GM23248 (cell line): Measurements from ENCODE around the gene FHL2. TPM values are rescaled to one million over a fixed set of nuclear protein-coding genes. Genes with fewer than 3 reads are reported as not detected.

Experiments used
- DNase-seq: peaks from one replicate; pipeline ENCODE4 v3.0.0-alpha.2; 2015
- H2AFZ ChIP-seq: fragments of 200-600 bp; sonication (generic); 2 replicates; pipeline ENCODE4 v1.6.1; 2016; ENCODE audit warnings: antibody characterized with exemption
- H3F3A ChIP-seq: fragments of 200-600 bp; sonication (generic); 2 replicates; pipeline ENCODE4 v1.6.1; 2016; ENCODE audit warnings: mild to moderate bottlenecking, antibody characterized with exemption, mixed run types; ENCODE audit not compliant: insufficient read depth
- H3K27ac ChIP-seq: fragments of 200-600 bp; sonication (generic); 2 replicates; pipeline ENCODE4 v1.5.1; 2016; ENCODE audit warnings: mild to moderate bottlenecking
- H3K27me3 ChIP-seq: fragments of 200-600 bp; sonication (generic); replicated peaks from 2 replicates; pipeline ENCODE4 v1.6.1; 2016; ENCODE audit warnings: mild to moderate bottlenecking; ENCODE audit not compliant: insufficient read depth
- H3K36me3 ChIP-seq: fragments of 200-600 bp; sonication (generic); 2 replicates; pipeline ENCODE4 v1.6.1; 2016; ENCODE audit warnings: low read depth, mild to moderate bottlenecking
- H3K4me1 ChIP-seq: fragments of 200-600 bp; sonication (generic); 2 replicates; pipeline ENCODE4 v1.6.1; 2016; ENCODE audit warnings: mild to moderate bottlenecking; ENCODE audit not compliant: insufficient read depth
- H3K4me2 ChIP-seq: fragments of 200-600 bp; sonication (generic); one replicate; pipeline ENCODE4 v1.6.1; 2016; ENCODE audit warnings: mild to moderate bottlenecking; ENCODE audit not compliant: unreplicated experiment
- H3K4me3 ChIP-seq: fragments of 200-600 bp; sonication (generic); 2 replicates; pipeline ENCODE4 v1.5.1; 2016; ENCODE audit warnings: mild to moderate bottlenecking
- H3K79me2 ChIP-seq: fragments of 200-600 bp; sonication (generic); 2 replicates; pipeline ENCODE4 v1.6.1; 2016; ENCODE audit warnings: mild to moderate bottlenecking; ENCODE audit not compliant: insufficient read depth
- H3K9ac ChIP-seq: fragments of 200-600 bp; sonication (generic); 2 replicates; pipeline ENCODE4 v1.6.1; 2016; ENCODE audit warnings: mild to moderate bottlenecking
- H3K9me2 ChIP-seq: fragments of 200-600 bp; sonication (generic); 2 replicates; pipeline ENCODE4 v1.6.1; 2016; ENCODE audit warnings: mixed run types, mild to moderate bottlenecking, moderate library complexity; ENCODE audit not compliant: insufficient read depth
- H3K9me3 ChIP-seq: fragments of 200-600 bp; sonication (generic); one replicate; pipeline ENCODE4 v1.6.1; 2017; ENCODE audit warnings: low read depth
- H4K20me1 ChIP-seq: fragments of 200-600 bp; sonication (generic); 2 replicates; pipeline ENCODE4 v1.6.0; 2016; ENCODE audit not compliant: insufficient read depth
- EZH2 ChIP-seq: fragments of 200-600 bp; sonication (generic); IDR thresholded peaks from 2 replicates; pipeline ENCODE4 v1.6.1; 2018; ENCODE audit warnings: antibody characterized with exemption, mild to moderate bottlenecking; ENCODE audit not compliant: insufficient read depth, poor library complexity, severe bottlenecking
- EZH2phosphoT487 ChIP-seq: fragments of 200-600 bp; sonication (generic); IDR thresholded peaks from 2 replicates; pipeline ENCODE4 v1.6.1; 2018; ENCODE audit warnings: antibody characterized with exemption, moderate library complexity, mild to moderate bottlenecking, low read depth; ENCODE audit not compliant: insufficient read depth
- WGBS, 2 experiments: methylation state at CpG; one replicate each; pipeline ENCODE4 v1.1.6; 2015 to 2017; ENCODE audit warnings: low lambda C conversion rate in 2 of 2, low coverage in 1 of 2; ENCODE audit errors: missing lambda C conversion rate in 2 of 2; 5-methylcytosine and 5-hydroxymethylcytosine counted together
- in situ Hi-C: fragments of 300-500 bp; cut with MboI; formaldehyde crosslinking; loops from 2 replicates; pipeline ENCODE4 v1.15.0; 2020
- polyA plus RNA-seq: library from polyadenylated mRNA; unstranded; fragments of >200 nt; fragmentation: Nextera tagmentation; extraction: Ambion mirVana; gene quantifications from 2 replicates; pipeline ENCODE4 v1.2.1, GENCODE V29; 2016
- total RNA-seq: library from RNA; depleted of rRNA; stranded (reverse); fragments of >200 nt; shearing (Covaris generic); gene quantifications from 2 replicates; pipeline ENCODE4 v1.2.3, GENCODE V29; 2014

FHL2 gene
- total and polyA plus RNA-seq, 2 experiments from 2014 or later, result 404 to 598 TPM

DNA sequence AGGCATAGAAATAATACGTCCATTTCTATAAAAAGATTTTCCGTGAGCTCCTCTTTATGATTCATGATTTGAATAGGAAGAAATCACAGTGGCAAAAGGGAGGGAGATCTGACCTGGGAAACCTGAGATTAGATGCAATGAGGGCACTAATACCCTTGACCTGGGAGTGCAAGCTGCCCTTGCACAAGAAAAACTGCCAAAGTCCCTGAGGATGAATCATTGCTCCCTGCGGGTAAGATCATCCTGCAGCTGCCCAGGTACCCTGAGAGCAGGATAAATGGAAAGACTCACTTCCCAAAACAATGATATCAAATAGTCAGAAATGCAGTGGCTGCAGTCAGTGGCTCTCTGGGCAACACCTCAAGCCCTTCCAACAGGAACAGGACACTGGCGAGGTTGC, 11.6 kb downstream of the FHL2 start:
- in situ Hi-C loops, result no loop called here
- H3K9ac ChIP-seq, result no peak overlapping the region
- no peak overlapping the region for H3K4me3 ChIP-seq
- peaks cover 72% of the 10 kb centered on the region for H3K36me3 ChIP-seq
- no peaks in the 10 kb centered on the region for H3K27me3 ChIP-seq
- TF ChIP-seq EZH2phosphoT487 (no peak), EZH2 (no peak)
- 0 out of 2 replicates have a peak, but pooled peaks cover 7% of the 10 kb centered on the region for H4K20me1 ChIP-seq
- H3F3A ChIP-seq, result peaks cover 95% of the 10 kb centered on the region
- peak overlapping the region; percentile 77 for H3K27ac ChIP-seq
- peaks cover 97% of the 10 kb centered on the region for H3K79me2 ChIP-seq
- peaks cover 53% of the 10 kb centered on the region for H3K4me1 ChIP-seq
- peak; percentile 26 for DNase-seq
- 87 to 90% methylated on average over 4 of the region's 4 CpGs for WGBS, 2 experiments
- H2AFZ ChIP-seq, result no peak overlapping the region
- peak overlapping the region; percentile 9 for H3K4me2 ChIP-seq
- no peaks in the 10 kb centered on the region for H3K9me3 ChIP-seq
- H3K9me2 ChIP-seq, result no peaks in the 10 kb centered on the region

DNA sequence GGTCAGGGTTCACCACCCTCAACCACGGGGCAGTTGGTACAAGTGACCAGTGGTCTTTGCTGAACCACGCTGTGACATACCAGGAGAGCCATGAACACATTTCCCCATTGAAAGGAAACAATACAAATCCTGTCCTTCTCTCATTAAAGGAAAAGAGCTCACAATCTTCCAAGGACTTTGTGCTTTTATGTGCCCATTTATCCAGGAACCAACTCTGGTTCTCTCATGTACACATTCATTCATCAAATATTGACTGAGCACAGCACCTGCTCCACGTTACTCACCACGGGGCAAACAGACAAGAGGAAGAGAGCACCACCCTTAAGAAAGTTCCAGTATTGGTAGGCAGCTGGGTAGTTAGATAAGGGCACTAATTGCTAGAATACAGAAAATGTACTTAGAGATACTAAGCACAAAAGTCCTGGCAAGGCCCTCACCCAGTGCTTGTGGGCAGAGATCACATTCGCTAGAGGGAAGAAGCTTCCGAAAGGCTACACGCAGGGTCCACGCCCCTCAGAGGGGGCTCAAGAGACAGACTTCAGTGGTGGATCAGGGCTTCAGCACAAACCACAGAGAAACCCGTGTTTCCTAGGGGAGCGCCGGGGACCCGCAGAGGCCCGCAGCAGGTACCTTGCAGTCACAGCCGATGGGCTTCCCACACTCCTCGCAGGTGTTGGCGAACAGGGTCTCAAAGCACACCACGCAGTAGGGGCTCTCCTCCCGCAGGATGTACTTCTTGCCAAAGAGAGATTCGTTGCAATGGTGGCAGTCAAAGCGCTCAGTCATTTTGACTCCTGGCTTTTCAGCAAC, 12.9 kb downstream of the FHL2 start:
- H3F3A ChIP-seq, result peaks cover 95% of the 10 kb centered on the region
- peak overlapping the region; percentile 17; the same call in 1 of the 2 replicates for H3K27ac ChIP-seq
- H2AFZ ChIP-seq, result no peak overlapping the region
- H3K9ac ChIP-seq, result no peak overlapping the region
- H3K36me3 ChIP-seq, result peaks cover 78% of the 10 kb centered on the region
- no peaks in the 10 kb centered on the region for H3K9me3 ChIP-seq
- H3K9me2 ChIP-seq, result no peaks in the 10 kb centered on the region
- no peak for DNase-seq
- H3K4me2 ChIP-seq, result no peak overlapping the region
- 98% methylated on average over 20 of the region's 20 CpGs for WGBS, 2 experiments
- no peak overlapping the region for H3K4me3 ChIP-seq
- H4K20me1 ChIP-seq, result 0 out of 2 replicates have a peak, but pooled peaks cover 7% of the 10 kb centered on the region
- H3K79me2 ChIP-seq, result peaks cover 97% of the 10 kb centered on the region
- H3K4me1 ChIP-seq, result peaks cover 53% of the 10 kb centered on the region
- in situ Hi-C loops, result no loop called here
- no peak for TF ChIP-seq EZH2phosphoT487
- no peak for TF ChIP-seq EZH2
- H3K27me3 ChIP-seq, result no peaks in the 10 kb centered on the region

DNA sequence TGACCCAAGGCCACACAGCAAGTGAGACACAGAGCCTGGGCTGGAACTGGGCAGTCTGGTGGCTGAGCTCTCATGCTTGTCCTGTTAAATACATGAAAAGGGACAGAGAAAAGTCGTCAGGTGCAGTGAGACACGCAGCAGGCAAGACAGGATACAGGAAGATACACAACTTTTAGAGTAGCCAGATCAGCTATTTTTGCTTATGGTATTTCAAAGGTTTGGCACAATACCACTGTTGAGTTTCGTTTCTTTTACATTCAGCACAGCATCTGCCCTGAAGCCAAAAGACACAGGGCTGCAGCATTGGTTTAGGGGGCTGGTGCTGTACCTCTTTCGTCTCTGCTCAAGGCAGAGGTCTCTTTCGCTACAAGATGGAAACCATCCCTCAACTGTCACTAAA, 14.0 kb downstream of the FHL2 start:
- H3K79me2 ChIP-seq, result peaks cover 97% of the 10 kb centered on the region
- H4K20me1 ChIP-seq, result 0 out of 2 replicates have a peak, but pooled peaks cover 7% of the 10 kb centered on the region
- no peak overlapping the region for H3K4me2 ChIP-seq
- no peaks in the 10 kb centered on the region for H3K9me3 ChIP-seq
- TF ChIP-seq EZH2phosphoT487 (no peak), EZH2 (no peak)
- in situ Hi-C loops, result no loop called here
- no peaks in the 10 kb centered on the region for H3K27me3 ChIP-seq
- H3K9me2 ChIP-seq, result no peaks in the 10 kb centered on the region
- no peak overlapping the region for H3K4me3 ChIP-seq
- WGBS, 2 experiments, result 85 to 87% methylated on average over 5 of the region's 5 CpGs
- H3K27ac ChIP-seq, result no peak overlapping the region; the same call in 1 of the 2 replicates
- peaks cover 95% of the 10 kb centered on the region for H3F3A ChIP-seq
- no peak for DNase-seq
- no peak overlapping the region for H3K9ac ChIP-seq
- peaks cover 89% of the 10 kb centered on the region for H3K36me3 ChIP-seq
- H3K4me1 ChIP-seq, result peaks cover 53% of the 10 kb centered on the region
- no peak overlapping the region for H2AFZ ChIP-seq

DNA sequence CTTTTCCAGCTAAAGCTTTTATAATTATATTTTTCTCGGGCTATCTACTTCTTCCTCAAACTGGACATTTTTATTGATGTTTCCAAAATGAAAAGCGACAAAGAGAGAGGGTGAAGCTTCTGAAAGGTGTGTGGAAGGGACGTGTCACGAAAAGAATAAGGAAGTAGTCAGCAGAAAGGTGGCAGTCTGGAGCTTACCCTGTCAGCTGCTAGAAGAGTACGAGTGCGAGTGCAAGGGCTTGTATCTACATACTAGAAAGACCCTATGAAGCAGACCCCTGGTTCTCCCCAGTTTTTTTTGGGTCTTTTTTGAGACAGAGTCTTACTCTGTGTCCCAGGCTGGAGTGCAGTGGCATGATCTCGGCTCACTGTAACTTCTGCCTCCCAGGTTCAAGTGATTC, 14.6 kb downstream of the FHL2 start:
- no peaks in the 10 kb centered on the region for H3K27me3 ChIP-seq
- H3K27ac ChIP-seq, result no peak overlapping the region; the same call in 1 of the 2 replicates
- no peak overlapping the region for H2AFZ ChIP-seq
- peaks cover 88% of the 10 kb centered on the region for H3K36me3 ChIP-seq
- no peaks in the 10 kb centered on the region for H3K9me3 ChIP-seq
- 94 to 96% methylated on average over 7 of the region's 7 CpGs for WGBS, 2 experiments
- no peak for DNase-seq
- H3K9me2 ChIP-seq, result no peaks in the 10 kb centered on the region
- H3K9ac ChIP-seq, result no peak overlapping the region
- H3K4me2 ChIP-seq, result no peak overlapping the region
- H4K20me1 ChIP-seq, result peaks cover 7% of the 10 kb centered on the region; the same call in 1 of the 2 replicates
- peaks cover 98% of the 10 kb centered on the region for H3K79me2 ChIP-seq
- H3K4me1 ChIP-seq, result peaks cover 53% of the 10 kb centered on the region
- H3K4me3 ChIP-seq, result no peak overlapping the region
- in situ Hi-C loops, result no loop called here
- no peak for TF ChIP-seq EZH2phosphoT487
- no peak for TF ChIP-seq EZH2
- peaks cover 95% of the 10 kb centered on the region for H3F3A ChIP-seq
